Activated B cell treated with CpG ODN at 0.5 μM for 24 hours (primary cell): ENCODE results near the gene TMEM256. TPM values are rescaled to one million over a fixed set of nuclear protein-coding genes. Genes with fewer than 3 reads are reported as not detected.

Experiments
- ATAC-seq: fragments of 200-7000 bp; cut with Tn5 transposase; one replicate; pipeline ENCODE4 v1.10.0; 2021; ENCODE audit warnings: low read depth, mild to moderate bottlenecking, moderate library complexity
- CTCF ChIA-PET: fragments of 350-600 bp; sonication (Branson Sonifier 250); formaldehyde crosslinking; loops from one replicate; lab custom pipeline; 2021; ENCODE audit warnings: antibody characterized with exemption; lab: Charles Lee
- POLR2A ChIA-PET: fragments of 350-600 bp; sonication (Branson Sonifier 250); formaldehyde crosslinking; loops from one replicate; lab custom pipeline; 2021; ENCODE audit warnings: antibody characterized with exemption; lab: Charles Lee
- DNase-seq: peaks from one replicate; pipeline ENCODE4 v3.0.0; 2022
- H3K27ac Mint-ChIP-seq: one replicate; pipeline ENCODE4 v1.8.0; 2020; ENCODE audit warnings: mixed read lengths
- H3K27me3 Mint-ChIP-seq: one replicate; pipeline ENCODE4 v1.8.0; 2021; ENCODE audit warnings: mixed read lengths
- H3K36me3 Mint-ChIP-seq: one replicate; pipeline ENCODE4 v1.8.0; 2021; ENCODE audit warnings: low read depth, mixed read lengths
- H3K4me1 Mint-ChIP-seq: one replicate; pipeline ENCODE4 v1.8.0; 2021; ENCODE audit warnings: mixed read lengths
- H3K4me3 Mint-ChIP-seq: one replicate; pipeline ENCODE4 v1.8.0; 2020; ENCODE audit warnings: mild to moderate bottlenecking, mixed read lengths
- H3K9me3 Mint-ChIP-seq: one replicate; pipeline ENCODE4 v1.8.0; 2020; ENCODE audit warnings: mixed read lengths
- CTCF ChIP-seq: fragments of 200-600 bp; IDR thresholded peaks from one replicate; pipeline ENCODE4 v1.8.0; 2022; ENCODE audit warnings: antibody characterized with exemption, mild to moderate bottlenecking
- intact Hi-C: fragments of 100-400 bp; cut with micrococcal nuclease; formaldehyde crosslinking; loops from one replicate; pipeline ENCODE4 v1.15.1; 2024
- total RNA-seq: library from RNA; stranded (reverse); gene quantifications from 2 replicates; pipeline ENCODE4 v1.2.3, GENCODE V29; 2022

The TMEM256 gene
- total RNA-seq, 1 donor from 2014 or later, result 98.2 TPM

DNA sequence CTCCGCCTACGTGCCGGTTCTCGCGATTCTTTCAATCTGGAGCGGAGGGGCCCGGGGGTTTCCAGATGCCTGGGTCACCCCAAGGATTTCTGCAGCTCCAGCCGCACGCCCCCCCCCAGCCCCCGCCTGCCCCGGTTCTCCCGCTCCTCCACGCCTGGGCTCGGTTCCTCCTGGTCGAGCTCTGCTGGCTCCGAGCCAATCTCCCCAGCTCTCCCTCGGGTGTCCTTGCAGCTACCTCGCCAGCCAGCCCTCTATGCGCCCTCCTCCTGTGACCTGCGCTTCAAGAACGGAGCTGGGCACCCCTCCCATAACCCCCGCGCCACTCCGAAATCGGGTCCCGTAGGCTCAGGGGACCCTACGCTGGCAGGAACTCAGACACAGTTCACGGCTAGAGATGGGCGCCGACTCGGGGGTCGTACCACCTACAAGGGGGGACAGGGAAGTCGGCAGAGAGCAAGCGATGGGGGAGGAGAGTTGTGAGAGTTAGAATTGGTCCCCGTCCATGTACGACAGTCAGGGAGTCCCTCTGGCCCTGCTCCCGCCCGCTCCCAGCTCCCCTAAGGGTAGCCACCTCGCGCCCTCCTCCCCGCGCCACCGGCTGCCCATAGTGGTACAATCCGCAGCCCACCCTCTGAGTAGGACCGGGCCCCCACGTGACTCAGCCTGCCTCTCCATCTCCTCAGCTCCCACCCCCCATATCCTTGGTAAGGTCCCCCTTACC lies 36.4 kb upstream of the TMEM256 start:
- no peaks in the 10 kb centered on the region for H3K9me3 Mint-ChIP-seq
- no peak overlapping the region for H3K27ac Mint-ChIP-seq
- CTCF ChIA-PET, result interaction anchor here (1.1 kb wide), 1 partner anchor 84 kb away, joined by 3 read pairs; no protein-coding TSS in a partner anchor
- H3K27me3 Mint-ChIP-seq, result peaks cover 47% of the 10 kb centered on the region
- H3K4me3 Mint-ChIP-seq, result peak overlapping the region; percentile 75
- no peak for TF ChIP-seq CTCF
- intact Hi-C loops, result no loop called here
- POLR2A ChIA-PET, result interaction anchor here (0.6 to 3.3 kb wide), 12 partner anchors 35 to 395 kb away, joined by 3 to 30 read pairs (median 4); partner anchors contain the start of genes POLR2A, TMEM256 and TMEM95
- peak; percentile 35 for DNase-seq
- peaks cover 58% of the 10 kb centered on the region for H3K4me1 Mint-ChIP-seq
- H3K36me3 Mint-ChIP-seq, result peaks cover 4% of the 10 kb centered on the region
- no peak for ATAC-seq

GRCh38 chr17:7439462-7440112 lies 35.7 kb upstream of the TMEM256 start, which contains the start of gene FGF11:
Gene FGF11, plus strand, starts transcription at chr17:7439512. Its CDS starts 109 bp downstream, at chr17:7439621.
- peaks cover 4% of the 10 kb centered on the region for H3K36me3 Mint-ChIP-seq
- no peak for TF ChIP-seq CTCF
- DNase-seq (peak; percentile 28), ATAC-seq (no peak)
- POLR2A ChIA-PET, result interaction anchor here (0.7 to 3.3 kb wide), 7 partner anchors 35 to 124 kb away, joined by 3 to 30 read pairs (median 4); partner anchors contain the start of genes POLR2A, TMEM256 and TMEM95
- intact Hi-C loops, result loop anchor here (5.0 kb wide), 2 partner anchors 227 to 392 kb away; no protein-coding TSS in a partner anchor
- CTCF ChIA-PET, result interaction anchor here (1.1 kb wide), 1 partner anchor 84 kb away, joined by 3 read pairs; no protein-coding TSS in a partner anchor
- H3K4me1 Mint-ChIP-seq, result peaks cover 56% of the 10 kb centered on the region
- H3K27ac Mint-ChIP-seq, result no peak within 1 kb of the TSS
- no peaks in the 10 kb centered on the region for H3K9me3 Mint-ChIP-seq
- H3K4me3 Mint-ChIP-seq, result peak within 1 kb of the TSS; percentile 75
- H3K27me3 Mint-ChIP-seq, result peaks cover 44% of the 10 kb centered on the region

DNA sequence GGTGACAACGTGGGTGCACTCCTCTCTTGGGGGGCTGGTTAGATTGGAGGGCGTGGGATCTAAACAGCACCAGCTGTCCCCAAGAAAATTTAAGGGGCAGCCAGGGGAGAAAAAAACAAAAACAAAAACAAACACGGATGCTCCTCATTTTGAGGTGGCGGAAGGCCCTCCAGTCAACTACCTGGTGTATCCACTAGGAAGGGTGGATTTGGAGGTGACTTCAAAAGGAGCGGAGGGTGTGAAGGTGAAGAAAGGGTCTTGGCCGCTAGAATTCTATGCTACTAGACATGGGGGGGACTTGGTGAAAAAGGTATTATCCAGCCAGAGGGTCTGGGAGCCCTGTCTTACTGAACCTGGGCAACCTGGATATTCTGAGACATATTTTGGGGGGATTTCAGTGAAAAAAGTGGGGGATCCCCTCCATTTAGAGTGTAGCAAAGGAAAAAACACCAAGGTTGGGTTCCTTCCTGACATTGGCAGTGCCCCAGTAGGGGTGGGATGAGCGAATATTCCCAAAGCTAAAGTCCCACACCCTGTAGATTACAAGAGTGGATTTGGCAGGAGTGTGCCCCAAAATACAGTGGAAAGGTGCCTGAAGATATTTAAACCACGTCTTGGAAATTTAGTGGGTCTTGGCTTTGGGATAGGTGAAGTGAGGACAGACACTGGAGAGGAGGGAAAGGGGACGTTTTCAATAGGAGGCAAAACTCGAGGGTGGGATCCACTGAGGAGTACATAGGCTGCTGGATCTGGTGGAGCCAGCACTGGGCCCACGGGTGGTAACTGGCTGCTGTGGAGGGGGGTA lies 35.0 kb upstream of the TMEM256 start:
- Mint-ChIP-seq H3K36me3 (peaks cover 4% of the 10 kb centered on the region), H3K9me3 (no peaks in the 10 kb centered on the region), H3K4me1 (peaks cover 52% of the 10 kb centered on the region), H3K27me3 (peaks cover 39% of the 10 kb centered on the region), H3K27ac (no peak overlapping the region), H3K4me3 (peak overlapping the region; percentile 58)
- CTCF ChIA-PET, result interaction anchor here (1.1 kb wide), 1 partner anchor 83 kb away, joined by 3 read pairs; no protein-coding TSS in a partner anchor
- intact Hi-C loops, result loop anchor here (5.0 kb wide), 2 partner anchors 227 to 392 kb away; no protein-coding TSS in a partner anchor
- POLR2A ChIA-PET, result interaction anchor here (0.7 to 3.9 kb wide), 9 partner anchors 16 to 145 kb away, joined by 3 to 42 read pairs (median 6); partner anchors contain the start of genes MPDU1, NEURL4, POLR2A and SLC35G6
- DNase-seq (no peak), ATAC-seq (no peak)
- no peak for TF ChIP-seq CTCF

- Mint-ChIP-seq H3K27ac (no peak overlapping the region), H3K4me3 (peak overlapping the region; percentile 58), H3K36me3 (peaks cover 4% of the 10 kb centered on the region), H3K9me3 (no peaks in the 10 kb centered on the region), H3K27me3 (peaks cover 31% of the 10 kb centered on the region), H3K4me1 (peaks cover 52% of the 10 kb centered on the region)
- ChIA-PET POLR2A (interaction anchor here (0.7 to 3.9 kb wide), 9 partner anchors 9 to 249 kb away, joined by 3 to 45 read pairs (median 6); partner anchors contain the start of genes MPDU1, NEURL4, POLR2A and SLC35G6), CTCF (interaction anchor here (1.2 to 2.7 kb wide), 3 partner anchors 42 to 56 kb away, joined by 3 to 10 read pairs (median 7); partner anchors contain the start of gene ZBTB4)
- intact Hi-C loops, result loop anchor here (1.0 to 5.0 kb wide), 3 partner anchors 82 to 391 kb away; no protein-coding TSS in a partner anchor
- DNase-seq (peak; percentile 64), ATAC-seq (no peak)
- no peak for TF ChIP-seq CTCF
Observed at GRCh38 chr17:7437950-7438614, 34.2 kb upstream of the TMEM256 start.
